Common myeloid progenitor, CD34-positive (primary cell): ENCODE results near the gene SPAG16.

ENCODE experiments used
- CTCF ChIA-PET: fragments of 350-600 bp; sonication (Branson Sonifier 250); formaldehyde crosslinking; loops from one replicate; lab custom pipeline; 2021; ENCODE audit warnings: antibody characterized with exemption; lab: Charles Lee
- POLR2A ChIA-PET: fragments of 350-600 bp; sonication (Branson Sonifier 250); formaldehyde crosslinking; loops from one replicate; lab custom pipeline; 2021; ENCODE audit warnings: antibody characterized with exemption; lab: Charles Lee
- DNase-seq, 3 donors: peaks; one replicate each; pipeline versions ENCODE4 v3.0.0 to v3.0.0-alpha.2; 2013
- H3K27ac ChIP-seq, 2 experiments: 1 replicate in 1 of 2; 2 replicates in 1 of 2; pipeline ENCODE4 v1.7.0; 2013; ENCODE audit warnings: inconsistent platforms in 2 of 2, low read length in 2 of 2, mild to moderate bottlenecking in 2 of 2, low read depth in 1 of 2, moderate library complexity in 1 of 2; ENCODE audit not compliant: severe bottlenecking in 2 of 2, insufficient read depth in 1 of 2, poor library complexity in 1 of 2
- H3K27me3 ChIP-seq, 5 experiments: replicated peaks in 2 of 5; 1 replicate in 3 of 5; 2 replicates in 2 of 5; pipeline versions ENCODE4 v1.6.1 to v1.7.0; 2013; ENCODE audit warnings: low read length in 4 of 5, mild to moderate bottlenecking in 2 of 5, moderate library complexity in 2 of 5, inconsistent platforms in 1 of 5; ENCODE audit not compliant: insufficient read depth in 5 of 5, control insufficient read depth in 4 of 5
- H3K36me3 ChIP-seq, 4 experiments: 1 replicate in 2 of 4; 2 replicates in 2 of 4; pipeline versions ENCODE4 v1.6.1 to v1.7.0; 2013; ENCODE audit warnings: low read length in 3 of 4, control low read depth in 1 of 4, mild to moderate bottlenecking in 1 of 4; ENCODE audit not compliant: control insufficient read depth in 4 of 4, insufficient read depth in 4 of 4
- H3K4me1 ChIP-seq, 4 experiments: 1 replicate in 3 of 4; 2 replicates in 1 of 4; pipeline versions ENCODE4 v1.6.1 to v1.7.1; 2013; ENCODE audit warnings: low read length in 3 of 4, mild to moderate bottlenecking in 3 of 4, control low read depth in 1 of 4, inconsistent platforms in 1 of 4, moderate library complexity in 1 of 4; ENCODE audit not compliant: control insufficient read depth in 4 of 4, insufficient read depth in 4 of 4; ENCODE audit errors: control extremely low read depth in 1 of 4
- H3K4me3 ChIP-seq, 7 experiments: 1 replicate in 4 of 7; 2 replicates in 3 of 7; pipeline versions ENCODE4 v1.5.1 to v1.7.0; 2013; ENCODE audit warnings: mild to moderate bottlenecking in 7 of 7, low read length in 6 of 7, moderate library complexity in 6 of 7, inconsistent platforms in 2 of 7, low read depth in 2 of 7, control low read depth in 1 of 7; ENCODE audit not compliant: insufficient read depth in 4 of 7, control insufficient read depth in 1 of 7; ENCODE audit errors: extremely low read depth in 1 of 7
- H3K9me3 ChIP-seq, 5 experiments: 1 replicate in 4 of 5; 2 replicates in 1 of 5; pipeline versions ENCODE4 v1.6.1 to v1.7.1; 2013; ENCODE audit warnings: low read length in 4 of 5, mild to moderate bottlenecking in 2 of 5, inconsistent platforms in 1 of 5, low read depth in 1 of 5, moderate library complexity in 1 of 5; ENCODE audit not compliant: control insufficient read depth in 4 of 5, insufficient read depth in 2 of 5; ENCODE audit errors: control extremely low read depth in 1 of 5
- WGBS: methylation state at CpG from one replicate; pipeline ENCODE4 v1.1.5; 2013; ENCODE audit not compliant: insufficient coverage; 5-methylcytosine and 5-hydroxymethylcytosine counted together

The SPAG16 gene

GRCh38 chr2:214196260-214196659 lies 912.0 kb downstream of the SPAG16 start:
- 67% methylated on average over 1 of the region's 2 CpGs for WGBS
- ChIA-PET POLR2A (no interaction called here), CTCF (no interaction called here)
- Histone ChIP-seq H3K27ac (no peak overlapping the region), H3K9me3 (no peaks in the 10 kb centered on the region), H3K36me3 (no peaks in the 10 kb centered on the region), H3K27me3 (peaks cover 0 to 2% (median 0%) of the 10 kb centered on the region in 5 experiments), H3K4me3 (no peak overlapping the region), H3K4me1 (no peaks in the 10 kb centered on the region)
- DNase-seq: no peak

- WGBS: no CpG with 5 or more reads among the region's 2 CpGs
- POLR2A ChIA-PET: no interaction called here
- H3K4me1 ChIP-seq: no peaks in the 10 kb centered on the region
- H3K9me3 ChIP-seq: peaks cover 0 to 1% (median 0%) of the 10 kb centered on the region in 5 experiments
- CTCF ChIA-PET: interaction anchor here (0.6 kb wide), 1 partner anchor 95 kb away, joined by 3 read pairs; no protein-coding TSS in a partner anchor
- H3K36me3 ChIP-seq: no peaks in the 10 kb centered on the region
- no peak for DNase-seq
- H3K27ac ChIP-seq: no peak overlapping the region
- H3K27me3 ChIP-seq: no peaks in the 10 kb centered on the region
- no peak overlapping the region for H3K4me3 ChIP-seq
Observed at GRCh38 chr2:214201892-214202291, 917.6 kb downstream of the SPAG16 start.

- 82% methylated on average over 2 of the region's 3 CpGs for WGBS
- H3K27me3 ChIP-seq: no peaks in the 10 kb centered on the region
- ChIA-PET POLR2A (no interaction called here), CTCF (interaction anchor here (1.5 kb wide), 1 partner anchor 10 kb away, joined by 4 read pairs; no protein-coding TSS in a partner anchor)
- peaks cover 0 to 1% (median 0%) of the 10 kb centered on the region in 5 experiments for H3K9me3 ChIP-seq
- H3K27ac ChIP-seq: no peak overlapping the region
- DNase-seq: no peak
- H3K36me3 ChIP-seq: no peaks in the 10 kb centered on the region
- no peak overlapping the region for H3K4me3 ChIP-seq
- H3K4me1 ChIP-seq: no peaks in the 10 kb centered on the region
Observed at GRCh38 chr2:214203214-214203613, 919.0 kb downstream of the SPAG16 start.

GRCh38 chr2:214203744-214204289 lies 919.6 kb downstream of the SPAG16 start:
- Histone ChIP-seq H3K9me3 (peaks cover 0 to 1% (median 0%) of the 10 kb centered on the region in 5 experiments), H3K27me3 (no peaks in the 10 kb centered on the region), H3K4me3 (no peak overlapping the region), H3K4me1 (no peaks in the 10 kb centered on the region), H3K36me3 (no peaks in the 10 kb centered on the region), H3K27ac (no peak overlapping the region)
- CTCF ChIA-PET: interaction anchor here (1.5 kb wide), 1 partner anchor 11 kb away, joined by 4 read pairs; no protein-coding TSS in a partner anchor
- no peak for DNase-seq
- POLR2A ChIA-PET: no interaction called here
- 78% methylated on average over 5 of the region's 5 CpGs for WGBS

GRCh38 chr2:214215107-214215506 lies 930.8 kb downstream of the SPAG16 start:
- DNase-seq: no peak
- CTCF ChIA-PET: no interaction called here
- Histone ChIP-seq H3K4me1 (no peaks in the 10 kb centered on the region), H3K27me3 (no peaks in the 10 kb centered on the region), H3K36me3 (no peaks in the 10 kb centered on the region), H3K27ac (no peak overlapping the region), H3K9me3 (peaks cover 0 to 1% (median 0%) of the 10 kb centered on the region in 5 experiments), H3K4me3 (no peak overlapping the region)
- WGBS: 100% methylated on average over 1 of the region's 1 CpG
- POLR2A ChIA-PET: no interaction called here

GRCh38 chr2:214217136-214217535 lies 932.9 kb downstream of the SPAG16 start:
- Histone ChIP-seq H3K4me1 (no peaks in the 10 kb centered on the region), H3K36me3 (no peaks in the 10 kb centered on the region), H3K4me3 (no peak overlapping the region), H3K9me3 (peaks cover 0 to 1% (median 0%) of the 10 kb centered on the region in 5 experiments), H3K27ac (no peak overlapping the region), H3K27me3 (no peaks in the 10 kb centered on the region)
- WGBS: no CpG with 5 or more reads among the region's 2 CpGs
- DNase-seq: no peak
- CTCF ChIA-PET: no interaction called here
- POLR2A ChIA-PET: no interaction called here

- Histone ChIP-seq H3K36me3 (no peaks in the 10 kb centered on the region), H3K4me1 (no peaks in the 10 kb centered on the region), H3K9me3 (peaks cover 0 to 1% (median 0%) of the 10 kb centered on the region in 5 experiments), H3K4me3 (no peak overlapping the region), H3K27ac (no peak overlapping the region), H3K27me3 (no peaks in the 10 kb centered on the region)
- DNase-seq: no peak
- POLR2A ChIA-PET: no interaction called here
- CTCF ChIA-PET: no interaction called here
- 83% methylated on average over 1 of the region's 1 CpG for WGBS
Observed at GRCh38 chr2:214217599-214217998, 933.3 kb downstream of the SPAG16 start.
